Measurements from ENCODE around the gene MAGI2. TPM values are rescaled to one million over a fixed set of nuclear protein-coding genes. Genes with fewer than 3 reads are reported as not detected.

Gene MAGI2
- total and polyA plus RNA-seq, 2 experiments from 2014 or later: 10.4 to 26.4 TPM

GRCh38 chr7:78709658-78710057 lies 743.8 kb downstream of the MAGI2 start:
- DNase-seq (ENCODE audit: low spot score) (no peak), ATAC-seq (no peak)
- Mint-ChIP-seq H3K36me3 (ENCODE audit: low read depth) (peaks cover 8% of the 10 kb centered on the region; the same call in 2 of the 3 replicates), H3K9me3 (no peaks in the 10 kb centered on the region), H3K27ac (no peak overlapping the region), H3K4me1 (peaks cover 41% of the 10 kb centered on the region), H3K27me3 (ENCODE audit: insufficient read depth, low read depth, poor library complexity) (no peaks in the 10 kb centered on the region), H3K4me3 (no peak overlapping the region)
- Histone ChIP-seq H4K20me1 (replicated peaks; ENCODE audit: insufficient read depth) (no peaks in the 10 kb centered on the region), H3K79me2 (replicated peaks; ENCODE audit: insufficient read depth) (peaks cover 11% of the 10 kb centered on the region; the same call in 1 of the 2 replicates), H3K4me1 (ENCODE audit: insufficient read depth) (peaks cover 19% of the 10 kb centered on the region), H3K4me2 (no peak overlapping the region), H2AFZ (no peak overlapping the region), H3K27me3 (ENCODE audit: insufficient read depth) (no peaks in the 10 kb centered on the region), H3F3A (replicated peaks; ENCODE audit: low read depth) (no peaks in the 10 kb centered on the region), H3K36me3 (ENCODE audit: insufficient read depth) (no peaks in the 10 kb centered on the region), H3K9me2 (ENCODE audit: insufficient read depth) (no peaks in the 10 kb centered on the region), H3K4me3 (no peak overlapping the region), H3K27ac (ENCODE audit: low read depth) (no peak overlapping the region)
- no peak for TF ChIP-seq CTCF (conservative IDR thresholded peaks at IDR 0.05; ENCODE audit: low read depth in 2 of 2)
- no peak for TF ChIP-seq ZNF114 (CRISPR knock-in tag; IDR thresholded peaks at IDR 0.05)
- no peak for TF ChIP-seq STAT1 (IDR thresholded peaks at IDR 0.05; ENCODE audit: unreplicated experiment)
- TF ChIP-seq JUNB (IDR thresholded peaks at IDR 0.05; ENCODE audit: unreplicated experiment): no peak
- no peak for TF ChIP-seq EZH2 (IDR thresholded peaks at IDR 0.05; ENCODE audit: low read depth, unreplicated experiment)
- TF ChIP-seq CREB1 (CRISPR knock-in tag; IDR thresholded peaks at IDR 0.05; ENCODE audit: low read depth): no peak
- no peak for TF ChIP-seq NANOG (IDR thresholded peaks at IDR 0.05; ENCODE audit: borderline replicate concordance)
- TF ChIP-seq ZNF331 (CRISPR knock-in tag; IDR thresholded peaks at IDR 0.05; ENCODE audit: low read depth): no peak
- no peak for TF ChIP-seq EZH2phosphoT487 (IDR thresholded peaks at IDR 0.05; ENCODE audit: unreplicated experiment)
- TF ChIP-seq ZNF462 (CRISPR knock-in tag; IDR thresholded peaks at IDR 0.05): no peak
- TF ChIP-seq POLR2AphosphoS5 (IDR thresholded peaks at IDR 0.05; ENCODE audit: low read depth): no peak
- no peak for TF ChIP-seq ETS1 (IDR thresholded peaks at IDR 0.05)
- no peak for TF ChIP-seq REST (IDR thresholded peaks at IDR 0.05; ENCODE audit: unreplicated experiment)
